HG03025 (cell line): ENCODE data around the gene SRCIN1.

ENCODE experiments used
- ATAC-seq: cut with Tn5 transposase; IDR thresholded peaks from one replicate; pipeline ENCODE4 v1.9.1; 2021; ENCODE audit warnings: mild to moderate bottlenecking, moderate library complexity; ENCODE audit not compliant: unreplicated experiment, low FRiP score

SRCIN1 gene

DNA sequence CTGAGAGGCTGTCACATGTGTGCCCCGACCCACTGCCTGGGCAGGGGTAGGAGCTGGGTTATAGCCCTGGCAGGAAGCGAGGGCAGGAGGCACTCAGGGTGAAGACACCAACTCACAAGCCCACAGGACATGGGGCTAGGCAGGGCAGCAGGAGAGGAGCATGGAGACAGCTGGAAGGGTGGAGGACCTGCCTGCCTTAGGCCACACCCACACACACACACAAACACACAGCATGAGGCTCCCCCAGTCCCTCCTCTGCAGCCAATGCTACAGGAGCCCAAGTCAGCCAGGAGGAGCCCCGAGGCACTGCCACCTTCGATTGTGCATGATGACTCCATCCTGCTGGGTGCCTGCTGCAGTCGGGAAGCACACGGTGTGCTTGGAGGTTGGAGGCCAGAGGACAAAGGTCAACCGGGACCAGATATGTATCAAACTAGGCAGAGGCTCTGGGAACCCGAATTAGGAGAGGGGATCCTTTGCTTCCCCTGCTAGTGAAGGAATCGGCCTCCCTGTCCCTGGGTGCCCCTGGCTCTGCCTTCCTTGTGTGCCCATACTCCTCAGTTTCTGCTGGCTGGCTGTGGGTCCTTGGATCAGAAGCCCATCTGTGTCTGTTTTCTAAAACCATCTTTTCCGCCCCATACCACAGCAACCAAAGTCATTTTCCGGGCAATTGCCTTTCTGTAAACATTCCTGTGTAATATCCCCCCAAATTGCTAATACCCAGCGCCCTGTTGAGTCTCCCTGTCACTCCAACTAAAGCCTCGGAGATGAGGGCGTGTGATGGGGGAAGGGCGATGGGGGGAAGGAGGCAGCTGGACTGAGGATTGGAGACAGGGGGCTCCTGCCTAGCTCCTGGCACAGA lies 20.5 kb downstream of the SRCIN1 start:
- ATAC-seq = no peak

- ATAC-seq = no peak
Observed at GRCh38 chr17:38584350-38584925, 21.3 kb downstream of the SRCIN1 start.

DNA sequence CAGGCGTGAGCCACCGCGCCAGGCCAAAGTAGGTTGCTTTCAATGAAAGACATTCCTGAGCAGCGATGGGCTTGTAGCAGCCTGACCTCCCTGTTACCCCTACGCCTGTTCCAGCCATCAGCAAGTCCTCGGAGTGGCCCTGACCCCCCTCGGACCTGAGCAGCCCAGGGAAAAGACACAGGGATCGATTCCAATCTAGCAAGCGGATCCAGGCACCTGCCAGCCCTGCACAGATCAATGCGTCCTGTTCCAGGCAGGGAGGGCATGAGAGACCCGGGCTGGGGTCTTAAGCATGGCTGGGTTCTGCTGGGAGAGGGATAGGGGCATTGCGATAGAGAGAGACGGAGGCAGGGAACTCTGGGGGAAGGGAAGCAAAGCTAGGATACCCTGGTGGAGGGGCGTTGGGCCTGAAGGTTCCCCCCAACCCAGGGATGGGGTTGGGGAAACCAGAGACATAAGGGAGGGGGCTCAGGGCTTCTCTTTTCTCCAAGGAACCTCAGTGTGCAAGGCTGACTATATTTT lies 21.9 kb downstream of the SRCIN1 start:
- ATAC-seq = no peak

DNA sequence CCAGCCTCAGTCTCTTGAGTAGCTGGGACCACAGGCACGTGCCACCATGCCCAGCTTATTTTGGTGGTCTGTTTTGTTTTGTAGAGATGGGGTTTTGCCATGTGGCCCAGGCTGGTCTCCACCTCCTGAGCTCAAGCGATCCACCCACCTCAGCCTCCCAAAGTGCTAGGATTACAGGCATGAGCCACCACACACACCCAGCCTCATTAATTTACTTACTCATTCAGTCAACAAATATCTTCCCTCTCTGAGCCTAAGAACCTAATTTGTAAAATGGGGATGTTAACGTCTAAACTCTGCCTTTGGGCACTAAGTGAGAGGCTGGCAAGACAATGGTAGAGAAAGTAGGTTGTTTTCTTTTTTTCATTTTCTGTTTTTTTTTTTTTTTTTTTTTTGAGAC lies 22.6 kb downstream of the SRCIN1 start:
- no peak for ATAC-seq

GRCh38 chr17:38582069-38582468 lies 23.7 kb downstream of the SRCIN1 start:
- ATAC-seq = no peak

DNA sequence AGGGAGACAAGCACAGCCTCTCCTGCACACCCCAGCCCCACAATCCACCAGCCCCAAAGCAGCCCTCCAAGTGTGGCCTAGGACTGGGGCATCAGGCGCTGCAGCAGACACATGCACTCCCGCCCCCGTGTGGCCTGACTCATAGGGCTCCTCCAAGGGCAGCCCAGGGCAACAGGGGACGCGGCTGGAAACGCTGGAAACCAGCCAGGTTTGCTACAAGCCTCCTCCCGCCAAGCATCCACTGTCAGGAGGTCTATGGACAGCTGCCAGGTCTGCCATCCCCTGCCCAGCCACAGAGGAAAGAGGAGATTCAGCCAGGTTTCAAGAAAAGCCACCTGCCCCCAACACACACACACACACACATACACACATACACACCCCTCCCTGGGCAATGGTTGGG lies 25.8 kb downstream of the SRCIN1 start:
- no peak for ATAC-seq

DNA sequence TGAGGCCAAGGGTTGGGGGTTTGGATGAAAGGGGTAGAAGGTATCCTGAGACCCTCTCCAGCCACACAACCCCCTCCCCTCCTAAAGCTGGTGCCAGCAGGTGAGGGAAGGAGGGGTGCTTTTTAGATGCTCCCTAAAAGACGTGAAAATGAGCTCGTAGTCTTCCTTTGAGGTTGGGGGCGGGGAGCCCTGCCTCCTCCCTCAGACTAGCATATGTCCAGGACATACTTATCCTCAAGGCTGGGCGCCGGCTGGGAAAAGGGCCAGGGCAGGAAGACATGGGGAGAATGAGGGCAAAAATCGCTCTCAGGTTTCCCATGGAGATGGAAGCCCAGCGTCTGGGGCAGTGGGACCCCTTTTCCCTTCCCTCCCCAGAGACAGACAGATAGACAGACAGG lies 26.7 kb downstream of the SRCIN1 start:
- ATAC-seq = no peak

- no peak for ATAC-seq
Observed at GRCh38 chr17:38578229-38579082, 27.3 kb downstream of the SRCIN1 start.

DNA sequence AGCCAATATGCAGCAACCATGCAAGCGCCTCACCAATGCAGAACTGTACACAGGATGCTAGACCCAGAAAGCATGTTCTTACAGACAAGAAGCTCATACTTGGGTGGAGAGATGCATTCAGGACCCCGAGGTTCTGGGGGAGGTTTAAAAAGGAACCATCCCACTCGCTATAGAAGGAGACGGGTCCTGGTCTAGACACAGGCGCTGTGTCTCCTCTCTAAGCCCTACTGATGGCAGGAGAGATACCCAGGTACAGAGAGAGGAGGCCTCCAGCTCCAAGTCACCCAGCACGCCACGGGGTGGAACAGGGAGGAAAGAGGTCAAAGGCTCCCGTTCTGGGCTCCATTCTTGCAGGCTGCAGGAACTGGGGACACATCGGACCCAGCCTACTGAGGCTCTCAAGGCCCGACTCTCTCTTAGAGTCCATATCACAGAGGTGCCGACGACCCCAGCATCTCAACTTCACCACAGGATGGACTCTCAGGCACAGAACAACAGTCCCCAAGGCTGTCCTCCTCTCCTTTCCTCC lies 28.0 kb downstream of the SRCIN1 start:
- ATAC-seq = no peak

GRCh38 chr17:38577244-38577643 lies 28.5 kb downstream of the SRCIN1 start:
- ATAC-seq = no peak

GRCh38 chr17:38575781-38576180 lies 30.0 kb downstream of the SRCIN1 start:
- no peak for ATAC-seq

DNA sequence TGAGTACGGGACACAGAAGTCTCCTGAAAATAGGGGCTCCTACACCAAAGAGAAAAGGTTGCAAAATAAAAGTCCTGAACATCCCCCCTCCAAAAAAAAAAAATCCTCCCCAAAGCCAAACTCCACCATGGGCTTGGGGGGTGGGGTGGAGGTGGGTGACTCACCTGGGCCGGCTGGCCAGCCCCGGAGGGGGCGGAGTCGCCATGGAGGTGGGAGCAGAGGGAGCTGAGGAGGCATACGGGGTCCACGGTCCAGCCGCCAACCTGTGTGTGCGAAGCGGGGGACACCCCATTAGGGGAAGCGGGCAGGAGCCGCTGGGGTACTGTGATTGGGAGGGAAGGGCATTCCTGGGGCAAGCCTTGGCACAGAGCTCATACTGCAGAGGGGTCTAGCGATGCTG lies 31.0 kb downstream of the SRCIN1 start:
- no peak for ATAC-seq

- ATAC-seq = no peak
Observed at GRCh38 chr17:38572669-38573365, 32.9 kb downstream of the SRCIN1 start.

- no peak for ATAC-seq
Observed at GRCh38 chr17:38571833-38572668, 33.7 kb downstream of the SRCIN1 start.

- no peak for ATAC-seq
Observed at GRCh38 chr17:38569701-38570512, 35.8 kb downstream of the SRCIN1 start.

- ATAC-seq = no peak
Observed at GRCh38 chr17:38568845-38569510, 36.8 kb downstream of the SRCIN1 start.

GRCh38 chr17:38568274-38568673 lies 37.5 kb downstream of the SRCIN1 start:
- ATAC-seq = no peak

- ATAC-seq = no peak
Observed at GRCh38 chr17:38567350-38567749, 38.4 kb downstream of the SRCIN1 start.
